K562 (cell line): ENCODE data around the gene THAP11. TPM values are rescaled to one million over a fixed set of nuclear protein-coding genes. Genes with fewer than 3 reads are reported as not detected.
A peak's percentile ranks its signal among the peaks of the same experiment; 100 is the strongest.

Experiments
- CHD1 ChIP-seq: fragments of 200-600 bp; sonication (generic); IDR thresholded peaks from one replicate; pipeline ENCODE4 v1.6.1; 2012; ENCODE audit warnings: mild to moderate bottlenecking, moderate library complexity, low read length, inconsistent platforms
- KDM2B ChIP-seq: fragments of 250-450 bp; sonication (Bioruptor Pico); IDR thresholded peaks from 2 replicates; pipeline ENCODE4 v1.8.0; 2021; ENCODE audit warnings: mild to moderate bottlenecking, moderate library complexity
- MYBL2 ChIP-seq, 2 experiments: fragments of 450-650 bp in 1 of 2; sonication (generic) in 1 of 2; formaldehyde crosslinking in 1 of 2; IDR thresholded peaks; 2 replicates each; pipeline versions ENCODE4 v1.6.1 to v1.8.1; 2017 to 2022; ENCODE audit warnings: borderline replicate concordance in 1 of 2, inconsistent platforms in 1 of 2, low read depth in 1 of 2, mild to moderate bottlenecking in 1 of 2, missing genetic modification reagents in 1 of 2, moderate library complexity in 1 of 2
- NR2C2 ChIP-seq, 2 experiments: fragments of 200-800 bp in 1 of 2; sonication (Bioruptor generic) in 1 of 2; sonication (generic) in 1 of 2; formaldehyde crosslinking in 1 of 2; IDR thresholded peaks; 2 replicates each; pipeline versions ENCODE4 v1.6.1 to v1.8.0; 2016 to 2022; ENCODE audit warnings: mild to moderate bottlenecking in 1 of 2, missing compliant biosample characterization in 1 of 2, missing genetic modification characterization in 1 of 2, missing genetic modification reagents in 1 of 2
- NRF1 ChIP-seq, 2 experiments: fragments of 450-650 bp; IDR thresholded peaks in 1 of 2; conservative IDR thresholded peaks in 1 of 2; 2 replicates each; pipeline ENCODE4 v1.6.1; 2014; ENCODE audit warnings: mild to moderate bottlenecking in 2 of 2
- SAFB ChIP-seq: fragments of 200-400 bp; formaldehyde crosslinking; IDR thresholded peaks from 2 replicates; pipeline ENCODE4 v1.6.1; 2017; ENCODE audit warnings: low read depth, low read length, borderline replicate concordance
- TAF1 ChIP-seq: IDR thresholded peaks from 2 replicates; pipeline ENCODE4 v1.6.1; 2011; ENCODE audit warnings: mild to moderate bottlenecking, low read length, moderate library complexity; ENCODE audit not compliant: insufficient read depth, control insufficient read depth, severe bottlenecking; ENCODE audit errors: extremely low read depth
- TEAD4 ChIP-seq, 2 experiments: sonication (generic) in 1 of 2; formaldehyde crosslinking in 1 of 2; IDR thresholded peaks; 2 replicates each; pipeline versions ENCODE4 v1.6.1 to v1.8.0; 2012 to 2022; ENCODE audit warnings: borderline replicate concordance in 1 of 2, inconsistent platforms in 1 of 2, low read length in 1 of 2, mild to moderate bottlenecking in 1 of 2, missing genetic modification reagents in 1 of 2
- TGIF2 ChIP-seq: sonication (generic); formaldehyde crosslinking; IDR thresholded peaks from 2 replicates; pipeline ENCODE4 v1.8.1; 2022; ENCODE audit warnings: mild to moderate bottlenecking, missing genetic modification reagents, moderate library complexity
- TSC22D4 ChIP-seq: fragments of 450-650 bp; IDR thresholded peaks from 2 replicates; pipeline ENCODE4 v1.6.1; 2016; ENCODE audit warnings: missing genetic modification characterization, missing biosample characterization, control low read depth
- ZFP1 ChIP-seq: fragments of 450-650 bp; formaldehyde crosslinking; IDR thresholded peaks from 2 replicates; pipeline ENCODE4 v1.4.0; 2020; ENCODE audit warnings: mild to moderate bottlenecking, mixed read lengths
- ZNF212 ChIP-seq: fragments of 450-650 bp; formaldehyde crosslinking; IDR thresholded peaks from 2 replicates; pipeline ENCODE4 v1.4.0; 2020; ENCODE audit warnings: mild to moderate bottlenecking
- ZNF224 ChIP-seq: sonication (generic); formaldehyde crosslinking; IDR thresholded peaks from 2 replicates; pipeline ENCODE4 v1.8.0; 2022; ENCODE audit warnings: mild to moderate bottlenecking, missing genetic modification reagents
- ZNF75A ChIP-seq: fragments of 450-650 bp; formaldehyde crosslinking; IDR thresholded peaks from 2 replicates; pipeline ENCODE4 v1.4.0; 2020; ENCODE audit warnings: mild to moderate bottlenecking
- ZSCAN29 ChIP-seq: fragments of 450-650 bp; IDR thresholded peaks from 2 replicates; pipeline ENCODE4 v1.6.1; 2017
- polyA plus RNA-seq, 8 experiments: library from polyadenylated mRNA; depleted of rRNA in 4 of 8; stranded (reverse) in 5 of 8; unstranded in 3 of 8; fragments of >200 nt; fragmentation: Nextera tagmentation in 2 of 8; fragmentation: Illumina TruSeq in 1 of 8; extraction: Ambion mirVana in 2 of 8; extraction: Trizol in 1 of 8; gene quantifications; 2 replicates each; pipeline versions ENCODE4 v1.2.1 to v1.2.3, GENCODE V29; 2011 to 2014; ENCODE audit warnings: inconsistent platforms in 1 of 8, missing spikeins in 1 of 8
- total RNA-seq, 7 experiments: library from RNA; depleted of rRNA in 6 of 7; stranded (reverse); fragments of >200 nt in 6 of 7; fragmentation: Illumina TruSeq in 2 of 7; extraction: Trizol in 2 of 7; gene quantifications; 2 replicates each; pipeline versions ENCODE4 v1.2.1 to v1.2.3, GENCODE V29; 2011 to 2021; ENCODE audit warnings: low replicate concordance in 1 of 7
- TF ChIP-seq, protein P1 (sequence below): fragments of 450-650 bp; IDR thresholded peaks from 2 replicates; pipeline ENCODE4 v1.6.1; 2016; ENCODE audit warnings: low read depth
- TF ChIP-seq, protein P2 (sequence below): IDR thresholded peaks from 2 replicates; pipeline ENCODE4 v1.6.1; 2016; ENCODE audit warnings: missing genetic modification characterization, missing compliant biosample characterization

The THAP11 gene
- total and polyA plus RNA-seq, 9 of the 15 experiments (the other 6 are each of a cell fraction or from before 2014, with no cell fraction given), result 2.4 to 31.6 (median 21.4) TPM

DNA sequence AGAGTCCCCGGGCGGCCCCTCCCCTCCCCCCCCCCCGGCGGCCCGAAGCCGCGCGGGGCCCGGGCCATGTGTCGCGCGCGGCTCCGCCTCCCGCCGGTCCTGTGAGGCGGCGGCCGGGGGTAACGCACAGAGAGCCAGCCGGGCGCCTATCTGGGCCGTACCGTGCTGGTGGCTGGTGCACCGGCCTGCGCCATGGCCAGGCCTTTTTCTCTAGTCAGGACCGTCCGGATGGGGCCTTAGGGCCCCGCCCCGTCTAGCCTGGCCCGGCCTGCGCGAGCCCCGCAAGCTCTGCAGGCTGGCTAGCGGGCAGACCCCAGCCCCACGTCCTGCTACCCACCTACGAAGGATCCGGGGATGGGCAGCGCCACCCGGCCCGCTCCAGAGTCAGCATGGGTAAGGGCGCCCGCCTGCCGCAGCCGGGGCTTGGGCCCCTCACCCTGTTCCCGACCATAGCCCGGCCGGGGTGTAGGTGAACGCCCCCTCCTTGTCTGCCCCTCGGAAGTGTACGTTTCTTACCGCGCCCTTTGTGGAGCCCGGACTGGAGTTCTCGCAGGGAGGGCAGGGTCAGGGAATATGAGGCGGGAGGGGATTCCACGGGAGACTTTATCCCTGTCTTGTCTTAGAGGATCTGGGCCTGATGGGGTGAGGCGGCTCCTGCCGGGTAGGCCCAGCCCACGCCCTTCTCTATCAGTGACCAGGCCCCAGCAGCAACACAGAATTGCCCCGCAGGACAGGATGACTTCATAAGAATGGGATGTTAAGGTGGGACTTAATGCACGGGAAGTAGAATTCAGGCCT, 5.1 kb downstream of the THAP11 start, which contains the start of gene CENPT (continued):
- TF ChIP-seq, protein P1, sequence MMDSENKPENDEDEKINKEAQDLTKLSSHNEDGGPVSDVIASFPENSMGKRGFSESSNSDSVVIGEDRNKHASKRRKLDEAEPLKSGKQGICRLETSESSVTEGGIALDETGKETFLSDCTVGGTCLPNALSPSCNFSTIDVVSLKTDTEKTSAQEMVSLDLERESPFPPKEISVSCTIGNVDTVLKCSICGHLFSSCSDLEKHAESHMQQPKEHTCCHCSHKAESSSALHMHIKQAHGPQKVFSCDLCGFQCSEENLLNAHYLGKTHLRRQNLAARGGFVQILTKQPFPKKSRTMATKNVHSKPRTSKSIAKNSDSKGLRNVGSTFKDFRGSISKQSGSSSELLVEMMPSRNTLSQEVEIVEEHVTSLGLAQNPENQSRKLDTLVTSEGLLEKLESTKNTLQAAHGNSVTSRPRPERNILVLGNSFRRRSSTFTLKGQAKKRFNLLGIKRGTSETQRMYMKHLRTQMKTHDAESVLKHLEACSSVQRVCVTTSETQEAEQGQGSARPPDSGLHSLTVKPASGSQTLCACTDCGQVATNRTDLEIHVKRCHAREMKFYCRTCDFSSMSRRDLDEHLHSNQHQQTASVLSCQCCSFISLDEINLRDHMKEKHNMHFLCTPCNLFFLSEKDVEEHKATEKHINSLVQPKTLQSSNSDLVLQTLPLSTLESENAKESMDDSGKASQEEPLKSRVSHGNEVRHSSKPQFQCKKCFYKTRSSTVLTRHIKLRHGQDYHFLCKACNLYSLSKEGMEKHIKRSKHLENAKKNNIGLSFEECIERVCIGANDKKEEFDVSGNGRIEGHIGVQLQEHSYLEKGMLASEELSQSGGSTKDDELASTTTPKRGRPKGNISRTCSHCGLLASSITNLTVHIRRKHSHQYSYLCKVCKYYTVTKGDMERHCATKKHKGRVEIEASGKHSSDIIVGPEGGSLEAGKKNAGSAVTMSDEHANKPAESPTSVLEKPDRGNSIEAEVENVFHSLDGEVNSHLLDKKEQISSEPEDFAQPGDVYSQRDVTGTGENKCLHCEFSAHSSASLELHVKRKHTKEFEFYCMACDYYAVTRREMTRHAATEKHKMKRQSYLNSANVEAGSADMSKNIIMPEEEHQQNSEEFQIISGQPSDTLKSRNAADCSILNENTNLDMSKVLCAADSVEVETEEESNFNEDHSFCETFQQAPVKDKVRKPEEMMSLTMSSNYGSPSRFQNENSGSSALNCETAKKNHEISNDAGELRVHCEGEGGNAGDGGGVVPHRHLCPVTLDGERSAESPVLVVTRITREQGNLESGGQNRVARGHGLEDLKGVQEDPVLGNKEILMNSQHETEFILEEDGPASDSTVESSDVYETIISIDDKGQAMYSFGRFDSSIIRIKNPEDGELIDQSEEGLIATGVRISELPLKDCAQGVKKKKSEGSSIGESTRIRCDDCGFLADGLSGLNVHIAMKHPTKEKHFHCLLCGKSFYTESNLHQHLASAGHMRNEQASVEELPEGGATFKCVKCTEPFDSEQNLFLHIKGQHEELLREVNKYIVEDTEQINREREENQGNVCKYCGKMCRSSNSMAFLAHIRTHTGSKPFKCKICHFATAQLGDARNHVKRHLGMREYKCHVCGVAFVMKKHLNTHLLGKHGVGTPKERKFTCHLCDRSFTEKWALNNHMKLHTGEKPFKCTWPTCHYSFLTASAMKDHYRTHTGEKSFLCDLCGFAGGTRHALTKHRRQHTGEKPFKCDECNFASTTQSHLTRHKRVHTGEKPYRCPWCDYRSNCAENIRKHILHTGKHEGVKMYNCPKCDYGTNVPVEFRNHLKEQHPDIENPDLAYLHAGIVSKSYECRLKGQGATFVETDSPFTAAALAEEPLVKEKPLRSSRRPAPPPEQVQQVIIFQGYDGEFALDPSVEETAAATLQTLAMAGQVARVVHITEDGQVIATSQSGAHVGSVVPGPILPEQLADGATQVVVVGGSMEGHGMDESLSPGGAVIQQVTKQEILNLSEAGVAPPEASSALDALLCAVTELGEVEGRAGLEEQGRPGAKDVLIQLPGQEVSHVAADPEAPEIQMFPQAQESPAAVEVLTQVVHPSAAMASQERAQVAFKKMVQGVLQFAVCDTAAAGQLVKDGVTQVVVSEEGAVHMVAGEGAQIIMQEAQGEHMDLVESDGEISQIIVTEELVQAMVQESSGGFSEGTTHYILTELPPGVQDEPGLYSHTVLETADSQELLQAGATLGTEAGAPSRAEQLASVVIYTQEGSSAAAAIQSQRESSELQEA, result no peak
- TF ChIP-seq CHD1 (peak; percentile 25), KDM2B (CRISPR knock-in tag) (no peak), ZSCAN29 (no peak), TGIF2 (CRISPR knock-in tag) (no peak), TEAD4 (IDR thresholded peaks at IDR 0.05; ENCODE audit: low read length) (peak; percentile 46; the same call in 1 of the 2 replicates), TEAD4 (CRISPR knock-in tag; IDR thresholded peaks at IDR 0.05; ENCODE audit: borderline replicate concordance) (no peak), SAFB (no peak), NR2C2 (CRISPR knock-in tag; IDR thresholded peaks at IDR 0.05) (no peak; the same call in 1 of the 2 replicates), NR2C2 (tag; IDR thresholded peaks at IDR 0.05) (no peak), ZNF75A (CRISPR knock-in tag) (no peak), MYBL2 (IDR thresholded peaks at IDR 0.05; ENCODE audit: low read depth) (no peak), MYBL2 (CRISPR knock-in tag; IDR thresholded peaks at IDR 0.05; ENCODE audit: borderline replicate concordance) (no peak), NRF1 (conservative IDR thresholded peaks at IDR 0.05 in 1 of 2, IDR thresholded peaks at IDR 0.05 in 1 of 2) (no peak), TAF1 (peak; percentile 58), ZFP1 (CRISPR knock-in tag) (no peak), TSC22D4 (tag) (no peak), ZNF212 (CRISPR knock-in tag) (no peak), ZNF224 (CRISPR knock-in tag) (0 out of 2 replicates have a peak, but pooled peaks have one; percentile 53)
- TF ChIP-seq, protein P2, sequence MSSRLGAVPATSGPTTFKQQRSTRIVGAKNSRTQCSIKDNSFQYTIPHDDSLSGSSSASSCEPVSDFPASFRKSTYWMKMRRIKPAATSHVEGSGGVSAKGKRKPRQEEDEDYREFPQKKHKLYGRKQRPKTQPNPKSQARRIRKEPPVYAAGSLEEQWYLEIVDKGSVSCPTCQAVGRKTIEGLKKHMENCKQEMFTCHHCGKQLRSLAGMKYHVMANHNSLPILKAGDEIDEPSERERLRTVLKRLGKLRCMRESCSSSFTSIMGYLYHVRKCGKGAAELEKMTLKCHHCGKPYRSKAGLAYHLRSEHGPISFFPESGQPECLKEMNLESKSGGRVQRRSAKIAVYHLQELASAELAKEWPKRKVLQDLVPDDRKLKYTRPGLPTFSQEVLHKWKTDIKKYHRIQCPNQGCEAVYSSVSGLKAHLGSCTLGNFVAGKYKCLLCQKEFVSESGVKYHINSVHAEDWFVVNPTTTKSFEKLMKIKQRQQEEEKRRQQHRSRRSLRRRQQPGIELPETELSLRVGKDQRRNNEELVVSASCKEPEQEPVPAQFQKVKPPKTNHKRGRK (tag), result no peak
